Smooth muscle cell (in vitro differentiated cells): ENCODE results near the gene POLG. TPM values are rescaled to one million over a fixed set of nuclear protein-coding genes. Genes with fewer than 3 reads are reported as not detected.

Experiments used
- microRNA-seq: library from miRNA; unstranded; fragments of <30 nt; microRNA quantifications from one replicate; pipeline ENCODE4, GENCODE V29; 2016; ENCODE audit warnings: borderline number of aligned reads
- polyA plus RNA-seq: library from polyadenylated mRNA; unstranded; fragments of >200 nt; fragmentation: Nextera tagmentation; extraction: Ambion mirVana; gene quantifications from 2 replicates; pipeline ENCODE4 v1.2.1, GENCODE V29; 2016
- small RNA-seq: library from RNA; depleted of rRNA; stranded (forward); fragments of <200 nt; gene quantifications from one replicate; pipeline ENCODE3, GENCODE V24; 2014
- total RNA-seq: library from RNA; depleted of rRNA; stranded (reverse); fragments of >200 nt; gene quantifications from 2 replicates; pipeline ENCODE4 v1.2.3, GENCODE V29; 2014

POLG gene
- total and polyA plus RNA-seq, 2 experiments from 2014 or later = 34.3 to 41.6 TPM

Small RNAs within 50 kb of the gene (microRNA-seq; reads per million reads assigned to microRNA genes)
- gene MIR6766 (2.9 reads per million), gene MIR9-3 (not detected)

Small RNAs within 50 kb of the gene (small RNA-seq; reads per million reads assigned to genes)
- not detected for gene MIR6766

Other genes with a start within 250 kb of the POLG start
- gene ABHD2, start 246.4 kb downstream of the POLG start, total RNA-seq = 19.0 and 23.9 TPM in 2 replicates
- 9.4 and 12.8 TPM in 2 replicates for gene ABHD2, start 246.4 kb downstream of the POLG start, polyA plus RNA-seq
- not detected in 2 replicates for gene RLBP1, start 113.2 kb downstream of the POLG start, total RNA-seq
- not detected in 2 replicates for gene RLBP1, start 113.2 kb downstream of the POLG start, polyA plus RNA-seq
- gene FANCI, start 90.8 kb downstream of the POLG start, total RNA-seq = 11.7 and 13.8 TPM in 2 replicates
- 7.0 and 8.0 TPM in 2 replicates for gene FANCI, start 90.8 kb downstream of the POLG start, polyA plus RNA-seq
- 11.3 and 12.0 TPM in 2 replicates for gene RHCG, start 161.8 kb upstream of the POLG start, total RNA-seq
- gene RHCG, start 161.8 kb upstream of the POLG start, polyA plus RNA-seq = 10.9 and 13.2 TPM in 2 replicates
- 2.5 and 2.6 TPM in 2 replicates for gene TICRR, start 240.6 kb upstream of the POLG start, total RNA-seq
- gene TICRR, start 240.6 kb upstream of the POLG start, polyA plus RNA-seq = 1.3 and 2.5 TPM in 2 replicates